Ovary (tissue), 9 donors: ENCODE measurements around the gene HSD3B2. TPM values are rescaled to one million over a fixed set of nuclear protein-coding genes. Genes with fewer than 3 reads are reported as not detected.

Source experiments
- DNase-seq, 5 donors: peaks; one replicate each; pipeline ENCODE4 v3.0.0-alpha.2; 2019 to 2020
- H3K27ac ChIP-seq, 2 donors: fragments of 200-600 bp; one replicate each; pipeline versions ENCODE4 v1.5.1 to v1.8.0; 2019 to 2022
- H3K27me3 ChIP-seq: fragments of 200-600 bp; one replicate; pipeline ENCODE4 v1.8.0; 2022
- H3K36me3 ChIP-seq: fragments of 200-600 bp; sonication (generic); one replicate; pipeline ENCODE4 v1.5.1; 2019
- H3K4me1 ChIP-seq: one replicate; pipeline ENCODE4 v1.8.1; 2013; ENCODE audit warnings: mild to moderate bottlenecking, moderate library complexity; ENCODE audit not compliant: insufficient read depth
- H3K4me3 ChIP-seq: fragments of 200-600 bp; sonication (generic); one replicate; pipeline ENCODE4 v1.5.1; 2017
- H3K9me3 ChIP-seq, 2 donors: fragments of 200-600 bp in 1 of 2; sonication (generic) in 1 of 2; one replicate each; pipeline versions ENCODE4 v1.5.1 to v1.8.1; 2013 to 2019; ENCODE audit warnings: mild to moderate bottlenecking in 1 of 2, moderate library complexity in 1 of 2
- EP300 ChIP-seq: sonication (generic); formaldehyde crosslinking; IDR thresholded peaks from one replicate; pipeline ENCODE4 v1.6.1; 2017; ENCODE audit warnings: antibody characterized with exemption
- POLR2A ChIP-seq: fragments of 450-650 bp; IDR thresholded peaks from one replicate; pipeline ENCODE4 v1.6.1; 2017; ENCODE audit warnings: antibody characterized with exemption, mild to moderate bottlenecking, moderate library complexity
- WGBS, 3 donors: extraction: QIAGEN DNeasy Blood & Tissue Kit in 1 of 3; methylation state at CpG; one replicate each; pipeline versions ENCODE4 v1.1.5 to v1.1.7; 2013 to 2017; 5-methylcytosine and 5-hydroxymethylcytosine counted together
- intact Hi-C, 4 donors: fragments of 100-400 bp; cut with DNase I; formaldehyde crosslinking; loops; one replicate each; pipeline versions ENCODE4 v1.11.0 to v1.15.1; 2022 to 2023
- polyA plus RNA-seq, 2 donors: library from polyadenylated mRNA; stranded (reverse); fragments of 200-250 nt in 1 of 2; fragments of 350-450 nt in 1 of 2; fragmentation: Illumina TruSeq in 1 of 2; extraction: RNeasy Lipid Tissue Mini Kit (QIAGEN cat#74804) in 1 of 2; gene quantifications; one replicate each; pipeline ENCODE4 v1.2.3, GENCODE V29; 2013 to 2014
- total RNA-seq, 7 donors: library from RNA; depleted of rRNA in 2 of 7; stranded (reverse); fragments of >200 nt in 2 of 7; fragmentation: NEBNext Ultra II Directional in 3 of 7; extraction: Animal tissue kit (Norgen Biotek cat#: 25700) in 3 of 7; gene quantifications; one replicate each; pipeline versions ENCODE4 v1.1.0 to v1.2.4, GENCODE V29; 2016 to 2023
- TF ChIP-seq, protein P1 (sequence below), 3 donors: fragments of 450-650 bp in 2 of 3; fragments of 200-600 bp in 1 of 3; IDR thresholded peaks; one replicate each; pipeline versions ENCODE4 v1.5.1 to v1.8.0; 2016 to 2022; ENCODE audit warnings: antibody characterized with exemption in 3 of 3, mild to moderate bottlenecking in 1 of 3
- donor health status: DM: no; HTN: no; CAD: no; lungs with moderate emphysema.
- donor health status: DM: no; HTN: no; CAD: no.
- donor health status: Bipolar disorder and iron deficiency.
- donor health status: DM: yes; HTN: yes; CAD: no.
- donor health status: DM: no; HTN: no; CAD: no.
- donor health status: DM: yes; HTN: yes; CAD: no.

HSD3B2 gene
- total and polyA plus RNA-seq, 9 donors = 0.23 to 1,514 (median 1.0) TPM; not detected in 2

DNA sequence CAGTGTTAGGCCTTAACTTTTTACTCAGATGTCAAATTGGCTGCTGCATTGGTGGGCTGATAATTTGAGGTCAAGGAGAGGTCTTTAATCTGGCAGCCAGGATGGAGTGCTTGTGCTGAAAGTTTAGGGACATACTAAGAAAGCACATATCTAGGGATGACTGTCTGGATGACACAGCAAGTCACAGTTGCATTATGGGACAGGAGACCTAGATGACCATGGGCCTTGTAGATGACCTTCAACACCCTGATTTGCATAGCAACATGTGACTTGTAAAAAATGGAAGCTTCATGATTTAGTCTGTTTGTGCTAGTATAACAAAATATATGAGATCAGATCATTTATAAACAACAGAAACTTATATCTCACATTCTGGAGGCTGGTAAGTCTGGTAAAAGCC lies 18.0 kb upstream of the HSD3B2 start:
- intact Hi-C loops = no loop called here

DNA sequence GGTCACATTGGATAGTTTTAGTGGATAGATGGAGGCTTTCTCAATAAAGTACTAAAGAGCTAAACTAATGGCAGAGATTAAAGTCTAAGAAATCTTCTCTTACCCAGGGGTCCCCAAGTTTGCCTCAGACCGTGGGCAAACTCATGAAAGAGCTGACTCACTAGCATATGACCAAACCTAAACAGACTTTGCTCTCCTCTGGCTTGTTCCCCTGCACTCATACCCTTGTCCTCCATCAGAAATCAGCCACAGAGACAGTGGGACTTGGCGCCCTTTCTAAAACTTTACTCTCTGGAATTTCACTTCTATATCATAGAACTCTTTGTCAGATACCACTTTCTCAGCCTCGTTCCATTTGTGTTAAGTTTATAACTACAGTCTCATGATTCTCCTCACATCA lies 17.0 kb upstream of the HSD3B2 start:
- TF ChIP-seq EP300 (no peak), POLR2A (no peak)
- TF ChIP-seq, protein P1, sequence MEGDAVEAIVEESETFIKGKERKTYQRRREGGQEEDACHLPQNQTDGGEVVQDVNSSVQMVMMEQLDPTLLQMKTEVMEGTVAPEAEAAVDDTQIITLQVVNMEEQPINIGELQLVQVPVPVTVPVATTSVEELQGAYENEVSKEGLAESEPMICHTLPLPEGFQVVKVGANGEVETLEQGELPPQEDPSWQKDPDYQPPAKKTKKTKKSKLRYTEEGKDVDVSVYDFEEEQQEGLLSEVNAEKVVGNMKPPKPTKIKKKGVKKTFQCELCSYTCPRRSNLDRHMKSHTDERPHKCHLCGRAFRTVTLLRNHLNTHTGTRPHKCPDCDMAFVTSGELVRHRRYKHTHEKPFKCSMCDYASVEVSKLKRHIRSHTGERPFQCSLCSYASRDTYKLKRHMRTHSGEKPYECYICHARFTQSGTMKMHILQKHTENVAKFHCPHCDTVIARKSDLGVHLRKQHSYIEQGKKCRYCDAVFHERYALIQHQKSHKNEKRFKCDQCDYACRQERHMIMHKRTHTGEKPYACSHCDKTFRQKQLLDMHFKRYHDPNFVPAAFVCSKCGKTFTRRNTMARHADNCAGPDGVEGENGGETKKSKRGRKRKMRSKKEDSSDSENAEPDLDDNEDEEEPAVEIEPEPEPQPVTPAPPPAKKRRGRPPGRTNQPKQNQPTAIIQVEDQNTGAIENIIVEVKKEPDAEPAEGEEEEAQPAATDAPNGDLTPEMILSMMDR (IDR thresholded peaks at IDR 0.05) = no peak
- WGBS, 3 donors = 63 to 75% (median 70%) methylated on average over 3 of the region's 3 CpGs
- intact Hi-C loops = no loop called here
- Histone ChIP-seq H3K9me3 (no peaks in the 10 kb centered on the region), H3K4me3 (no peak overlapping the region), H3K27ac (no peak overlapping the region), H3K27me3 (no peaks in the 10 kb centered on the region), H3K36me3 (no peaks in the 10 kb centered on the region), H3K4me1 (no peaks in the 10 kb centered on the region)
- DNase-seq = no peak

More for the DNA sequence above, 18.0 kb upstream of the HSD3B2 start:
- no peaks in the 10 kb centered on the region for H3K9me3 ChIP-seq
- H3K4me1 ChIP-seq = no peaks in the 10 kb centered on the region
- no peaks in the 10 kb centered on the region for H3K36me3 ChIP-seq
- H3K4me3 ChIP-seq = no peak overlapping the region
- H3K27ac ChIP-seq = no peak overlapping the region
- no peaks in the 10 kb centered on the region for H3K27me3 ChIP-seq
- TF ChIP-seq, protein P1 (IDR thresholded peaks at IDR 0.05) = no peak
- TF ChIP-seq POLR2A (no peak), EP300 (no peak)
- no peak for DNase-seq

DNA sequence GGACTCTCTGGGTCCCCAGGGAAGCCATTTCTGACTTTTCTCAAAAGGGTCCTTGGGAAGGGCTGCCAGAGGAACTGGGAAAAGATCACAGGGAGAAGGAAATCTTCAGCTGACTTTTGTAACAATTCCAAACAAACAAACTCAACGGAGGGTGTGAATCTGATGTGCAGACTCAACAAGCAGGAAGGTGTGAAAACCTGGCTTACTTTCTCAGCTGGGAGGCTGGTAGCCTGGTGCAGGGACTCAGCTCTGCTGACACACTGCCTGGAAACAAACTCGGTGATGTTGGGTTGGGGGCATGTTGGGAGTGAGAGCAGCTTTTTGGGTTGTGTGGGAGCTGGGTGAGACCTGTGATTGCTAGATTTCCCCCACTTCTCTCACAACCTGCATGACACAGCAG lies 10.2 kb upstream of the HSD3B2 start:
- intact Hi-C loops = no loop called here

DNA sequence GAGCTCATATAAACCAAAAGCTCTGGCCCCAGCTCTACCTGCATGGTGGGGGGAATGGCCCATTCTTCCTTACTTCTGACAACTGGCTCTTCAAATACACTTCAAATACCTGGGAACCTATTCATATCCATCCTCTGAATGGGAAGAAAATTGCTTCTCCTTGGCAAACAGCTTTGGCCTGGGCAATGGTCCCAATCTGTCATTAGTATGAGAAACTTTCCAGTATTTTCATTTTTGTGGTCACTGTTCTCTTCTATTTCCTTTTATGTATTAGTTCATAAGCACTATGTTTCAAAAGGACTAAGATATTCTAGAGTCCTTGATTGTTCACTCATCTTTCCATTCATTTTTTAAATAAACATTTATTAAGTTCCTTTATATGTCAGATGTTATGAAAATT lies 5.2 kb upstream of the HSD3B2 start:
- Histone ChIP-seq H3K4me3 (no peak overlapping the region), H3K9me3 (no peaks in the 10 kb centered on the region), H3K4me1 (no peaks in the 10 kb centered on the region), H3K36me3 (no peaks in the 10 kb centered on the region), H3K27me3 (no peaks in the 10 kb centered on the region), H3K27ac (no peak overlapping the region)
- DNase-seq = no peak
- TF ChIP-seq, protein P1 (IDR thresholded peaks at IDR 0.05) = no peak
- TF ChIP-seq EP300 (no peak), POLR2A (no peak)
- intact Hi-C loops = no loop called here

More for the DNA sequence above, 10.2 kb upstream of the HSD3B2 start:
- DNase-seq = no peak
- WGBS, 3 donors = 21 to 35% (median 32%) methylated on average over 2 of the region's 2 CpGs
- TF ChIP-seq, protein P1 (IDR thresholded peaks at IDR 0.05) = no peak
- TF ChIP-seq EP300 (no peak), POLR2A (no peak)
- Histone ChIP-seq H3K27ac (no peak overlapping the region), H3K36me3 (no peaks in the 10 kb centered on the region), H3K9me3 (no peaks in the 10 kb centered on the region), H3K4me1 (no peaks in the 10 kb centered on the region), H3K4me3 (no peak overlapping the region), H3K27me3 (no peaks in the 10 kb centered on the region)

DNA sequence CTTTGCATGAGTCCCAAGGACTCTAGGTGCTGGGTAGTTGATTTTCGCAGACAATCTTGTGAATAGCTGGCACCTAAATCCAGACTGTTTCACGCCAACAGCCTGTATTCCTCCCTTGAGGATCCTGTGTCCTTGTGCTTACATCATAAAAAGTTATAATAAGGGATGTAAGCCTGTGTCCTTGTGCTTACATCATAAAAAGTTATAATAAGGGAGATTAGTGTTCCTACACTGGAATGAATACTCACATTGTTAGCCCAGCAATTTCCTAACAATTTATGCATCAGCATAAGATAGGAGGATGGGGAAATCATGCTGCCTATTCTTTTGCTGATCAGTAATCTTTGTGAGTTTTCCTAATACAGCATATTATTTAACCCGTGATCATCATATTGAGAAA lies 4.0 kb upstream of the HSD3B2 start:
- Histone ChIP-seq H3K27me3 (no peaks in the 10 kb centered on the region), H3K4me1 (no peaks in the 10 kb centered on the region), H3K27ac (no peak overlapping the region), H3K36me3 (no peaks in the 10 kb centered on the region), H3K9me3 (no peaks in the 10 kb centered on the region), H3K4me3 (no peak overlapping the region)
- no peak for TF ChIP-seq EP300
- TF ChIP-seq, protein P1 (IDR thresholded peaks at IDR 0.05) = no peak
- TF ChIP-seq POLR2A = no peak
- DNase-seq = no peak
- 75 to 90% (median 77%) methylated on average over 3 of the region's 3 CpGs for WGBS, 3 donors
- intact Hi-C loops = no loop called here
